HG02973 (cell line): ENCODE results near the gene FKBP4.
A peak's percentile ranks its signal among the peaks of the same experiment; 100 is the strongest.

Experiments
- ATAC-seq: cut with Tn5 transposase; IDR thresholded peaks from one replicate; pipeline ENCODE4 v1.9.1; 2021; ENCODE audit warnings: moderate library complexity; ENCODE audit not compliant: unreplicated experiment

Gene FKBP4

GRCh38 chr12:2776129-2776806 is 18.5 kb upstream of the FKBP4 start:
- no peak for ATAC-seq

GRCh38 chr12:2779281-2779680 is 15.5 kb upstream of the FKBP4 start:
- ATAC-seq: no peak

- ATAC-seq: no peak
Observed at GRCh38 chr12:2783936-2784600, 10.7 kb upstream of the FKBP4 start.

GRCh38 chr12:2785017-2785416 is 9.8 kb upstream of the FKBP4 start:
- ATAC-seq: no peak

- ATAC-seq: no peak
Observed at GRCh38 chr12:2791089-2791488, 3.7 kb upstream of the FKBP4 start.

- ATAC-seq: no peak
Observed at GRCh38 chr12:2792671-2793500, 1.9 kb upstream of the FKBP4 start.

- no peak for ATAC-seq
Observed at GRCh38 chr12:2793561-2793960, 1.2 kb upstream of the FKBP4 start.

- ATAC-seq: no peak
Observed at GRCh38 chr12:2794191-2794735, 507 bp upstream of the FKBP4 start.

GRCh38 chr12:2795291-2796186 is 769 bp downstream of the FKBP4 start:
- ATAC-seq: peak; percentile 62

- no peak for ATAC-seq
Observed at GRCh38 chr12:2796187-2796666, 1.5 kb downstream of the FKBP4 start.

GRCh38 chr12:2797721-2798418 is 3.1 kb downstream of the FKBP4 start:
- ATAC-seq: no peak

- ATAC-seq: no peak
Observed at GRCh38 chr12:2800046-2800570, 5.3 kb downstream of the FKBP4 start.

GRCh38 chr12:2801044-2801783 is 6.4 kb downstream of the FKBP4 start:
- no peak for ATAC-seq

- no peak for ATAC-seq
Observed at GRCh38 chr12:2803635-2804392, 9.0 kb downstream of the FKBP4 start.

GRCh38 chr12:2804393-2805142 is 9.8 kb downstream of the FKBP4 start:
- ATAC-seq: no peak

- no peak for ATAC-seq
Observed at GRCh38 chr12:2805143-2805520, 10.4 kb downstream of the FKBP4 start.

GRCh38 chr12:2806700-2807099 is 11.9 kb downstream of the FKBP4 start:
- ATAC-seq: no peak
